PFSK-1 (cell line): Measurements from ENCODE around the gene DEPDC4.

Experiments used
- FOXP2 ChIP-seq: optimal IDR thresholded peaks from 2 replicates; pipeline ENCODE3; 2011; ENCODE audit warnings: borderline replicate concordance, control low read depth, inconsistent platforms; ENCODE audit not compliant: insufficient read depth; ENCODE audit errors: extremely low read length, extremely low read depth
- REST ChIP-seq, 2 experiments: IDR thresholded peaks; 2 replicates each; pipeline versions ENCODE4 v1.6.1 to v1.8.0; 2011 to 2012; ENCODE audit warnings: low read depth in 2 of 2, low read length in 2 of 2, control low read depth in 1 of 2, inconsistent platforms in 1 of 2, mild to moderate bottlenecking in 1 of 2, moderate library complexity in 1 of 2; ENCODE audit not compliant: insufficient read depth in 1 of 2
- TAF1 ChIP-seq: IDR thresholded peaks from 2 replicates; pipeline ENCODE4 v1.6.1; 2012; ENCODE audit warnings: low read length, control low read depth, borderline replicate concordance; ENCODE audit not compliant: insufficient read depth

- TF ChIP-seq FOXP2 (no peak), REST (IDR thresholded peaks at IDR 0.05; ENCODE audit: insufficient read depth in 1 of 2, low read depth in 2 of 2, low read length in 2 of 2) (no peak), TAF1 (no peak)
Measured at GRCh38 chr12:100213016-100213891, 53.6 kb downstream of the DEPDC4 start.
